Endothelial cell of umbilical vein (primary cell): Measurements from ENCODE around the gene TUBGCP4.

Experiments
- POLR2A ChIP-seq: IDR thresholded peaks from 2 replicates; pipeline ENCODE4 v1.6.1; 2012; ENCODE audit warnings: low read depth, mild to moderate bottlenecking, control low read depth, low read length
- TF ChIP-seq, protein P1 (sequence below), 2 donors: IDR thresholded peaks; 1 replicate in 1 of 2; 2 replicates in 1 of 2; pipeline ENCODE4 v1.5.1; 2011; ENCODE audit warnings: low read length in 2 of 2, mild to moderate bottlenecking in 2 of 2, moderate library complexity in 2 of 2, control low read depth in 1 of 2, inconsistent platforms in 1 of 2, low read depth in 1 of 2; ENCODE audit not compliant: insufficient read depth in 1 of 2; ENCODE audit errors: extremely low read depth in 1 of 2
- TF ChIP-seq, protein P2 (sequence below): IDR thresholded peaks from 2 replicates; pipeline ENCODE4 v1.6.1; 2011; ENCODE audit not compliant: insufficient read depth, insufficient read length

DNA sequence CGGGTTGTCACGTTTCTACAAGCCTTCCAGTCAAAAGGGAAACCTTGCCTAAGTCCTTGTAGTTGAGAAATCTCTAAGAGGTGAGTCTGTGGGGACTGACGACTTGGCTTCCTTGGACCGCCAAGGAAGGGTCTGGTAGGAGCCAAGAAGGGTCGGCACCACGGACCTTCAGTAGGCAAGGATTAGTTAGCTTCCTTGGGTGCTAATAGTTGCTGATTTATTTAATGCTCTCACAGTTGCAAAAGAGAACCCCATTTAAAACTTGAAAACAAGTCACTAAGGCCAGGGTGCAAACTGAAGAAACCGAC lies 40.2 kb upstream of the TUBGCP4 start:
- TF ChIP-seq, protein P1, sequence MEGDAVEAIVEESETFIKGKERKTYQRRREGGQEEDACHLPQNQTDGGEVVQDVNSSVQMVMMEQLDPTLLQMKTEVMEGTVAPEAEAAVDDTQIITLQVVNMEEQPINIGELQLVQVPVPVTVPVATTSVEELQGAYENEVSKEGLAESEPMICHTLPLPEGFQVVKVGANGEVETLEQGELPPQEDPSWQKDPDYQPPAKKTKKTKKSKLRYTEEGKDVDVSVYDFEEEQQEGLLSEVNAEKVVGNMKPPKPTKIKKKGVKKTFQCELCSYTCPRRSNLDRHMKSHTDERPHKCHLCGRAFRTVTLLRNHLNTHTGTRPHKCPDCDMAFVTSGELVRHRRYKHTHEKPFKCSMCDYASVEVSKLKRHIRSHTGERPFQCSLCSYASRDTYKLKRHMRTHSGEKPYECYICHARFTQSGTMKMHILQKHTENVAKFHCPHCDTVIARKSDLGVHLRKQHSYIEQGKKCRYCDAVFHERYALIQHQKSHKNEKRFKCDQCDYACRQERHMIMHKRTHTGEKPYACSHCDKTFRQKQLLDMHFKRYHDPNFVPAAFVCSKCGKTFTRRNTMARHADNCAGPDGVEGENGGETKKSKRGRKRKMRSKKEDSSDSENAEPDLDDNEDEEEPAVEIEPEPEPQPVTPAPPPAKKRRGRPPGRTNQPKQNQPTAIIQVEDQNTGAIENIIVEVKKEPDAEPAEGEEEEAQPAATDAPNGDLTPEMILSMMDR (IDR thresholded peaks at IDR 0.05; ENCODE audit: extremely low read depth in 1 of 2, insufficient read depth in 1 of 2, low read depth in 1 of 2, low read length in 2 of 2): no peak
- TF ChIP-seq, protein P2, sequence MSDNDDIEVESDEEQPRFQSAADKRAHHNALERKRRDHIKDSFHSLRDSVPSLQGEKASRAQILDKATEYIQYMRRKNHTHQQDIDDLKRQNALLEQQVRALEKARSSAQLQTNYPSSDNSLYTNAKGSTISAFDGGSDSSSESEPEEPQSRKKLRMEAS: no peak
- TF ChIP-seq POLR2A: no peak
